ENCODE data around the gene VPS35. TPM values are rescaled to one million over a fixed set of nuclear protein-coding genes. Genes with fewer than 3 reads are reported as not detected.

Gene VPS35
- total and polyA plus RNA-seq, 12 donors = 12.8 to 112 (median 64.8) TPM

- Histone ChIP-seq H3K9me3 (replicated peaks in 1 of 3) (no peaks in the 10 kb centered on the region), H3K4me1 (replicated peaks in 1 of 2) (no peaks in the 10 kb centered on the region), H3K4me3 (no peak overlapping the region), H3K36me3 (replicated peaks in 1 of 2) (no peaks in the 10 kb centered on the region), H3K27me3 (no peaks in the 10 kb centered on the region), H3K27ac (no peak overlapping the region)
- TF ChIP-seq POLR2A (IDR thresholded peaks at IDR 0.05) (no peak), CTCF (IDR thresholded peaks at IDR 0.05) (no peak)
- intact Hi-C loops (cut with DNase I) = no loop called here
- WGBS, 4 donors = 83 to 92% (median 91%) methylated on average over 3 of the region's 3 CpGs
- DNase-seq = no peak
Observed at GRCh38 chr16:46696957-46697356, 8.0 kb upstream of the VPS35 start.

- DNase-seq = no peak
- TF ChIP-seq CTCF (IDR thresholded peaks at IDR 0.05) (no peak), POLR2A (IDR thresholded peaks at IDR 0.05) (no peak)
- intact Hi-C loops (cut with DNase I) = no loop called here
- Histone ChIP-seq H3K4me1 (replicated peaks in 1 of 2) (peaks cover 0 to under 1% of the 10 kb centered on the region in 2 donors), H3K27ac (no peak overlapping the region), H3K27me3 (no peaks in the 10 kb centered on the region), H3K4me3 (no peak overlapping the region), H3K36me3 (replicated peaks in 1 of 2) (no peaks in the 10 kb centered on the region), H3K9me3 (replicated peaks in 1 of 3) (no peaks in the 10 kb centered on the region)
- WGBS, 4 donors = 85 to 94% (median 93%) methylated on average over 5 of the region's 5 CpGs
Observed at GRCh38 chr16:46695937-46696336, 7.0 kb upstream of the VPS35 start.

- H3K4me1 ChIP-seq (replicated peaks in 1 of 2) = peaks cover 8 to 10% of the 10 kb centered on the region in 2 donors
- no peak overlapping the region for H3K27ac ChIP-seq
- no peak for DNase-seq
- 91 to 95% (median 94%) methylated on average over 2 of the region's 2 CpGs for WGBS, 4 donors
- H3K36me3 ChIP-seq (replicated peaks in 1 of 2) = no peaks in the 10 kb centered on the region
- H3K9me3 ChIP-seq (replicated peaks in 1 of 3) = no peaks in the 10 kb centered on the region
- no peaks in the 10 kb centered on the region for H3K27me3 ChIP-seq
- no peak overlapping the region for H3K4me3 ChIP-seq
- no peak for TF ChIP-seq CTCF (IDR thresholded peaks at IDR 0.05)
- TF ChIP-seq POLR2A (IDR thresholded peaks at IDR 0.05) = no peak
- intact Hi-C loops (cut with DNase I) = no loop called here
Observed at GRCh38 chr16:46693598-46693997, 4.6 kb upstream of the VPS35 start.

GRCh38 chr16:46691726-46692125, 2.7 kb upstream of the VPS35 start:
- H3K9me3 ChIP-seq (replicated peaks in 1 of 3) = no peaks in the 10 kb centered on the region
- no peak overlapping the region for H3K27ac ChIP-seq
- intact Hi-C loops (cut with DNase I) = no loop called here
- TF ChIP-seq CTCF (IDR thresholded peaks at IDR 0.05) (no peak), POLR2A (IDR thresholded peaks at IDR 0.05) (no peak)
- no peak overlapping the region for H3K4me3 ChIP-seq
- H3K4me1 ChIP-seq (replicated peaks in 1 of 2) = peaks cover 24% of the 10 kb centered on the region in 2 donors
- no peak for DNase-seq
- H3K27me3 ChIP-seq = no peaks in the 10 kb centered on the region
- 80 to 81% (median 81%) methylated on average over 4 of the region's 4 CpGs for WGBS, 4 donors
- H3K36me3 ChIP-seq (replicated peaks in 1 of 2) = no peaks in the 10 kb centered on the region
